K562 (cell line): ENCODE measurements around the gene ANKRD65. TPM values are rescaled to one million over a fixed set of nuclear protein-coding genes. Genes with fewer than 3 reads are reported as not detected.

Source experiments
- ATF1 ChIP-seq, 2 experiments: fragments of 450-650 bp in 1 of 2; IDR thresholded peaks; 2 replicates each; pipeline ENCODE4 v1.6.1; 2016; ENCODE audit warnings: missing compliant biosample characterization in 1 of 2, missing genetic modification characterization in 1 of 2
- CC2D1A ChIP-seq: fragments of 450-650 bp; IDR thresholded peaks from 2 replicates; pipeline ENCODE4 v1.6.1; 2017; ENCODE audit warnings: mild to moderate bottlenecking
- CHD4 ChIP-seq: fragments of 200-600 bp; sonication (generic); IDR thresholded peaks from 3 replicates; pipeline ENCODE4 v1.6.1; 2012; ENCODE audit warnings: low read depth, mild to moderate bottlenecking, mixed read lengths, low read length, inconsistent platforms; ENCODE audit not compliant: insufficient read depth, insufficient replicate concordance, poor library complexity, severe bottlenecking
- CSDE1 ChIP-seq, 2 experiments: fragments of 450-650 bp; IDR thresholded peaks; 2 replicates each; pipeline ENCODE4 v1.6.1; 2016; ENCODE audit warnings: mild to moderate bottlenecking in 1 of 2
- FOXA3 ChIP-seq, 2 experiments: fragments of 450-650 bp in 1 of 2; sonication (generic) in 1 of 2; formaldehyde crosslinking; IDR thresholded peaks in 1 of 2; conservative IDR thresholded peaks in 1 of 2; 2 replicates each; pipeline versions ENCODE4 v1.4.0 to v1.8.0; 2020 to 2022; ENCODE audit warnings: mild to moderate bottlenecking in 2 of 2, missing genetic modification reagents in 1 of 2
- HSF4 ChIP-seq: fragments of 250-450 bp; sonication (Bioruptor Pico); IDR thresholded peaks from 2 replicates; pipeline ENCODE4 v2.1.2; 2022; ENCODE audit warnings: mild to moderate bottlenecking, moderate library complexity, borderline replicate concordance
- MCM2 ChIP-seq: fragments of 450-650 bp; IDR thresholded peaks from 2 replicates; pipeline ENCODE4 v1.6.1; 2017; ENCODE audit warnings: low read depth, mild to moderate bottlenecking
- NCOA4 ChIP-seq: fragments of 450-650 bp; IDR thresholded peaks from 2 replicates; pipeline ENCODE4 v1.6.1; 2018; ENCODE audit warnings: mild to moderate bottlenecking; ENCODE audit not compliant: partially characterized antibody
- NFIC ChIP-seq: fragments of 450-650 bp; IDR thresholded peaks from 2 replicates; pipeline ENCODE4 v1.6.1; 2017; ENCODE audit warnings: mild to moderate bottlenecking, inconsistent platforms
- RAD51 ChIP-seq: fragments of 450-650 bp; IDR thresholded peaks from 2 replicates; pipeline ENCODE4 v1.7.1; 2016; ENCODE audit warnings: low read depth, mild to moderate bottlenecking, borderline replicate concordance
- RFX5 ChIP-seq: IDR thresholded peaks from 2 replicates; pipeline ENCODE4 v1.6.1; 2011; ENCODE audit warnings: low read depth, mild to moderate bottlenecking, improper control_type of control experiment, low read length
- SMARCB1 ChIP-seq: IDR thresholded peaks from 2 replicates; pipeline ENCODE4 v1.6.1; 2011; ENCODE audit warnings: improper control_type of control experiment, low read depth; ENCODE audit not compliant: insufficient read length
- TCF7L2 ChIP-seq: fragments of 150-350 bp; IDR thresholded peaks from 2 replicates; pipeline ENCODE4 v1.6.1; 2016; ENCODE audit warnings: low read depth, mild to moderate bottlenecking, low read length, moderate library complexity
- TEAD1 ChIP-seq, 2 experiments: fragments of 450-650 bp in 1 of 2; sonication (generic) in 1 of 2; formaldehyde crosslinking; IDR thresholded peaks; 2 replicates each; pipeline versions ENCODE4 v1.4.0 to v1.8.0; 2020 to 2022; ENCODE audit warnings: mild to moderate bottlenecking in 2 of 2, missing genetic modification reagents in 1 of 2
- USF1 ChIP-seq: sonication (generic); formaldehyde crosslinking; IDR thresholded peaks from 2 replicates; pipeline ENCODE4 v1.9.0; 2022; ENCODE audit warnings: mild to moderate bottlenecking, missing genetic modification reagents
- WHSC1 ChIP-seq: IDR thresholded peaks from one replicate; pipeline ENCODE4 v1.6.1; 2012; ENCODE audit warnings: low read length, control low read depth, inconsistent platforms
- ZNF140 ChIP-seq: fragments of 250-450 bp; sonication (Bioruptor Pico); IDR thresholded peaks from 2 replicates; pipeline ENCODE4 v1.8.0; 2021; ENCODE audit warnings: moderate library complexity, mild to moderate bottlenecking, inconsistent platforms
- polyA plus RNA-seq, 8 experiments: library from polyadenylated mRNA; depleted of rRNA in 4 of 8; stranded (reverse) in 5 of 8; unstranded in 3 of 8; fragments of >200 nt; fragmentation: Nextera tagmentation in 2 of 8; fragmentation: Illumina TruSeq in 1 of 8; extraction: Ambion mirVana in 2 of 8; extraction: Trizol in 1 of 8; gene quantifications; 2 replicates each; pipeline versions ENCODE4 v1.2.1 to v1.2.3, GENCODE V29; 2011 to 2014; ENCODE audit warnings: inconsistent platforms in 1 of 8, missing spikeins in 1 of 8
- total RNA-seq, 7 experiments: library from RNA; depleted of rRNA in 6 of 7; stranded (reverse); fragments of >200 nt in 6 of 7; fragmentation: Illumina TruSeq in 2 of 7; extraction: Trizol in 2 of 7; gene quantifications; 2 replicates each; pipeline versions ENCODE4 v1.2.1 to v1.2.3, GENCODE V29; 2011 to 2021; ENCODE audit warnings: low replicate concordance in 1 of 7
- TF ChIP-seq, protein P1 (sequence below): fragments of 200-800 bp; sonication (Bioruptor generic); IDR thresholded peaks from 2 replicates; pipeline ENCODE4 v1.6.1; 2017; ENCODE audit warnings: missing genetic modification characterization, missing compliant biosample characterization
- TF ChIP-seq, protein P2 (sequence below): fragments of 250-450 bp; sonication (Bioruptor Pico); IDR thresholded peaks from 2 replicates; pipeline ENCODE4 v1.5.0; 2020; ENCODE audit warnings: mild to moderate bottlenecking, borderline replicate concordance
- TF ChIP-seq, protein P3 (sequence below): conservative IDR thresholded peaks from 2 replicates; pipeline ENCODE4 v1.6.1; 2011; ENCODE audit warnings: low read depth, mild to moderate bottlenecking, low read length; ENCODE audit not compliant: control insufficient read depth

Gene ANKRD65
- total and polyA plus RNA-seq, 9 of the 15 experiments (the other 6 are each of a cell fraction or from before 2014, with no cell fraction given): not detected

GRCh38 chr1:1435106-1435903 lies 14.2 kb upstream of the ANKRD65 start, which contains the start of gene VWA1 (continued):
- TF ChIP-seq CHD4 (no peak), CC2D1A (no peak), USF1 (CRISPR knock-in tag) (no peak), WHSC1 (no peak), MCM2 (no peak), NCOA4 (no peak), FOXA3 (CRISPR knock-in tag; conservative IDR thresholded peaks at IDR 0.05 in 1 of 2, IDR thresholded peaks at IDR 0.05 in 1 of 2) (no peak), ATF1 (CRISPR knock-in tag; IDR thresholded peaks at IDR 0.05) (no peak), ATF1 (tag; IDR thresholded peaks at IDR 0.05) (peak; percentile 51), NFIC (no peak), CSDE1 (IDR thresholded peaks at IDR 0.05) (no peak), RAD51 (no peak), HSF4 (CRISPR knock-in tag) (no peak), TEAD1 (CRISPR knock-in tag; IDR thresholded peaks at IDR 0.05) (0 out of 4 replicates have a peak, but pooled peaks of 1 of the 2 experiments have one; percentile 37), ZNF140 (CRISPR knock-in tag) (no peak), TCF7L2 (no peak), SMARCB1 (no peak), RFX5 (no peak)
- TF ChIP-seq, protein P1, sequence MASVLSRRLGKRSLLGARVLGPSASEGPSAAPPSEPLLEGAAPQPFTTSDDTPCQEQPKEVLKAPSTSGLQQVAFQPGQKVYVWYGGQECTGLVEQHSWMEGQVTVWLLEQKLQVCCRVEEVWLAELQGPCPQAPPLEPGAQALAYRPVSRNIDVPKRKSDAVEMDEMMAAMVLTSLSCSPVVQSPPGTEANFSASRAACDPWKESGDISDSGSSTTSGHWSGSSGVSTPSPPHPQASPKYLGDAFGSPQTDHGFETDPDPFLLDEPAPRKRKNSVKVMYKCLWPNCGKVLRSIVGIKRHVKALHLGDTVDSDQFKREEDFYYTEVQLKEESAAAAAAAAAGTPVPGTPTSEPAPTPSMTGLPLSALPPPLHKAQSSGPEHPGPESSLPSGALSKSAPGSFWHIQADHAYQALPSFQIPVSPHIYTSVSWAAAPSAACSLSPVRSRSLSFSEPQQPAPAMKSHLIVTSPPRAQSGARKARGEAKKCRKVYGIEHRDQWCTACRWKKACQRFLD (CRISPR knock-in tag): no peak
- TF ChIP-seq, protein P2, sequence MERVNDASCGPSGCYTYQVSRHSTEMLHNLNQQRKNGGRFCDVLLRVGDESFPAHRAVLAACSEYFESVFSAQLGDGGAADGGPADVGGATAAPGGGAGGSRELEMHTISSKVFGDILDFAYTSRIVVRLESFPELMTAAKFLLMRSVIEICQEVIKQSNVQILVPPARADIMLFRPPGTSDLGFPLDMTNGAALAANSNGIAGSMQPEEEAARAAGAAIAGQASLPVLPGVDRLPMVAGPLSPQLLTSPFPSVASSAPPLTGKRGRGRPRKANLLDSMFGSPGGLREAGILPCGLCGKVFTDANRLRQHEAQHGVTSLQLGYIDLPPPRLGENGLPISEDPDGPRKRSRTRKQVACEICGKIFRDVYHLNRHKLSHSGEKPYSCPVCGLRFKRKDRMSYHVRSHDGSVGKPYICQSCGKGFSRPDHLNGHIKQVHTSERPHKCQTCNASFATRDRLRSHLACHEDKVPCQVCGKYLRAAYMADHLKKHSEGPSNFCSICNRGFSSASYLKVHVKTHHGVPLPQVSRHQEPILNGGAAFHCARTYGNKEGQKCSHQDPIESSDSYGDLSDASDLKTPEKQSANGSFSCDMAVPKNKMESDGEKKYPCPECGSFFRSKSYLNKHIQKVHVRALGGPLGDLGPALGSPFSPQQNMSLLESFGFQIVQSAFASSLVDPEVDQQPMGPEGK (CRISPR knock-in tag): no peak
- TF ChIP-seq, protein P3, sequence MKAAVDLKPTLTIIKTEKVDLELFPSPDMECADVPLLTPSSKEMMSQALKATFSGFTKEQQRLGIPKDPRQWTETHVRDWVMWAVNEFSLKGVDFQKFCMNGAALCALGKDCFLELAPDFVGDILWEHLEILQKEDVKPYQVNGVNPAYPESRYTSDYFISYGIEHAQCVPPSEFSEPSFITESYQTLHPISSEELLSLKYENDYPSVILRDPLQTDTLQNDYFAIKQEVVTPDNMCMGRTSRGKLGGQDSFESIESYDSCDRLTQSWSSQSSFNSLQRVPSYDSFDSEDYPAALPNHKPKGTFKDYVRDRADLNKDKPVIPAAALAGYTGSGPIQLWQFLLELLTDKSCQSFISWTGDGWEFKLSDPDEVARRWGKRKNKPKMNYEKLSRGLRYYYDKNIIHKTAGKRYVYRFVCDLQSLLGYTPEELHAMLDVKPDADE: 0 out of 2 replicates have a peak, but pooled peaks have one; percentile 36
